PC-3 (cell line): ENCODE measurements around the gene PRKCE. TPM values are rescaled to one million over a fixed set of nuclear protein-coding genes. Genes with fewer than 3 reads are reported as not detected.

Experiments
- ATAC-seq: fragments of 200-7000 bp; cut with Tn5 transposase; 2 replicates; pipeline ENCODE4 v1.9.1; 2020; ENCODE audit warnings: mild to moderate bottlenecking, moderate library complexity
- BruUV-seq: library from RNA; stranded (reverse); fragments of 400-500 nt; replicated peaks from 2 replicates; lab custom pipeline; 2021; lab: Mats Ljungman, UMichigan
- CTCF ChIA-PET: fragments of 300-600 bp; sonication (Branson Sonifier 250); formaldehyde crosslinking; loops from one replicate; lab custom pipeline; 2022; ENCODE audit warnings: antibody characterized with exemption; lab: Charles Lee
- POLR2A ChIA-PET: fragments of 300-600 bp; sonication (Branson Sonifier 250); formaldehyde crosslinking; loops from one replicate; lab custom pipeline; 2022; ENCODE audit warnings: antibody characterized with exemption; ENCODE audit not compliant: unreplicated experiment; lab: Charles Lee
- DNase-seq: peaks from one replicate; pipeline ENCODE4 v3.0.0-alpha.2; 2015
- H2AFZ ChIP-seq: fragments of 300-600 bp; sonication (generic); 2 replicates; pipeline ENCODE4 v1.6.0; 2016; ENCODE audit warnings: antibody characterized with exemption, low read length
- H3F3A ChIP-seq: fragments of 300-600 bp; sonication (generic); one replicate; pipeline ENCODE4 v1.6.0; 2017; ENCODE audit warnings: antibody characterized with exemption, low read length, control low read depth, mild to moderate bottlenecking; ENCODE audit not compliant: unreplicated experiment
- H3K27ac ChIP-seq: fragments of 300-600 bp; sonication (generic); 2 replicates; pipeline ENCODE4 v1.5.1; 2016; ENCODE audit warnings: mild to moderate bottlenecking, low read length
- H3K27me3 ChIP-seq: fragments of 300-600 bp; sonication (generic); 2 replicates; pipeline ENCODE4 v1.6.1; 2016; ENCODE audit warnings: low read length, mixed read lengths
- H3K36me3 ChIP-seq: fragments of 300-600 bp; sonication (generic); 2 replicates; pipeline ENCODE4 v1.6.1; 2016; ENCODE audit warnings: low read depth, mixed run types, low read length, mixed read lengths
- H3K4me1 ChIP-seq: fragments of 300-600 bp; sonication (generic); 2 replicates; pipeline ENCODE4 v1.5.1; 2016; ENCODE audit warnings: low read length; ENCODE audit not compliant: insufficient read depth
- H3K4me2 ChIP-seq: fragments of 300-600 bp; sonication (generic); 2 replicates; pipeline ENCODE4 v1.6.0; 2016; ENCODE audit warnings: low read length
- H3K4me3 ChIP-seq: fragments of 300-600 bp; sonication (generic); 2 replicates; pipeline ENCODE4 v1.5.1; 2016; ENCODE audit warnings: mild to moderate bottlenecking, low read length, mixed read lengths
- H3K79me2 ChIP-seq: fragments of 300-600 bp; sonication (generic); 2 replicates; pipeline ENCODE4 v1.6.1; 2017; ENCODE audit warnings: low read length, mixed read lengths
- H3K9ac ChIP-seq: fragments of 300-600 bp; sonication (generic); 2 replicates; pipeline ENCODE4 v1.6.0; 2016; ENCODE audit warnings: mild to moderate bottlenecking, low read length
- H3K9me2 ChIP-seq: fragments of 300-600 bp; sonication (generic); replicated peaks from 2 replicates; pipeline ENCODE4 v1.6.1; 2016; ENCODE audit warnings: mixed run types, low read length, mixed read lengths
- H3K9me3 ChIP-seq: fragments of 300-600 bp; sonication (generic); 2 replicates; pipeline ENCODE4 v1.6.1; 2016; ENCODE audit warnings: low read length, mixed read lengths
- H4K20me1 ChIP-seq: fragments of 300-600 bp; sonication (generic); 2 replicates; pipeline ENCODE4 v1.6.1; 2016; ENCODE audit warnings: low read length, mixed read lengths
- EZH2 ChIP-seq: fragments of 300-600 bp; sonication (generic); IDR thresholded peaks from one replicate; pipeline ENCODE4 v1.6.1; 2017; ENCODE audit warnings: antibody characterized with exemption, mild to moderate bottlenecking, low read length; ENCODE audit not compliant: unreplicated experiment
- EZH2phosphoT487 ChIP-seq: fragments of 300-600 bp; sonication (generic); IDR thresholded peaks from 2 replicates; pipeline ENCODE4 v1.6.1; 2018; ENCODE audit warnings: mild to moderate bottlenecking, antibody characterized with exemption, low read length, borderline replicate concordance
- intact Hi-C: fragments of 100-400 bp; cut with micrococcal nuclease; formaldehyde crosslinking; loops from 2 replicates; pipeline ENCODE4 v1.9.0; 2023
- total RNA-seq: library from RNA; depleted of rRNA; stranded (reverse); fragments of >200 nt; gene quantifications from 2 replicates; pipeline ENCODE4 v1.2.3, GENCODE V29; 2014
- TF ChIP-seq, protein P1 (sequence below): fragments of 300-600 bp; sonication (generic); conservative IDR thresholded peaks from 2 replicates; pipeline ENCODE4 v1.5.1; 2017; ENCODE audit warnings: antibody characterized with exemption, low read depth, mild to moderate bottlenecking, low read length

Gene PRKCE
- total RNA-seq, 1 experiment from 2014 or later, result 7.0 TPM

- Histone ChIP-seq H3K27ac (no peak overlapping the region), H3F3A (no peaks in the 10 kb centered on the region), H3K9ac (no peak overlapping the region), H2AFZ (peak overlapping the region; percentile 48), H3K79me2 (no peaks in the 10 kb centered on the region), H3K9me2 (no peaks in the 10 kb centered on the region), H3K4me2 (peak overlapping the region; percentile 27), H3K4me1 (peaks cover 15% of the 10 kb centered on the region), H3K9me3 (no peaks in the 10 kb centered on the region), H3K27me3 (no peaks in the 10 kb centered on the region), H4K20me1 (no peaks in the 10 kb centered on the region), H3K4me3 (no peak overlapping the region), H3K36me3 (no peaks in the 10 kb centered on the region)
- intact Hi-C loops, result no loop called here
- CTCF ChIA-PET, result no interaction called here
- POLR2A ChIA-PET, result no interaction called here
- DNase-seq (peak; percentile 54), ATAC-seq (peak; percentile 90)
- no TSS peak for BruUV-seq
- TF ChIP-seq, protein P1, sequence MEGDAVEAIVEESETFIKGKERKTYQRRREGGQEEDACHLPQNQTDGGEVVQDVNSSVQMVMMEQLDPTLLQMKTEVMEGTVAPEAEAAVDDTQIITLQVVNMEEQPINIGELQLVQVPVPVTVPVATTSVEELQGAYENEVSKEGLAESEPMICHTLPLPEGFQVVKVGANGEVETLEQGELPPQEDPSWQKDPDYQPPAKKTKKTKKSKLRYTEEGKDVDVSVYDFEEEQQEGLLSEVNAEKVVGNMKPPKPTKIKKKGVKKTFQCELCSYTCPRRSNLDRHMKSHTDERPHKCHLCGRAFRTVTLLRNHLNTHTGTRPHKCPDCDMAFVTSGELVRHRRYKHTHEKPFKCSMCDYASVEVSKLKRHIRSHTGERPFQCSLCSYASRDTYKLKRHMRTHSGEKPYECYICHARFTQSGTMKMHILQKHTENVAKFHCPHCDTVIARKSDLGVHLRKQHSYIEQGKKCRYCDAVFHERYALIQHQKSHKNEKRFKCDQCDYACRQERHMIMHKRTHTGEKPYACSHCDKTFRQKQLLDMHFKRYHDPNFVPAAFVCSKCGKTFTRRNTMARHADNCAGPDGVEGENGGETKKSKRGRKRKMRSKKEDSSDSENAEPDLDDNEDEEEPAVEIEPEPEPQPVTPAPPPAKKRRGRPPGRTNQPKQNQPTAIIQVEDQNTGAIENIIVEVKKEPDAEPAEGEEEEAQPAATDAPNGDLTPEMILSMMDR, result no peak
- TF ChIP-seq EZH2, result no peak
- TF ChIP-seq EZH2phosphoT487, result no peak
Observed at GRCh38 chr2:45626387-45627221, 24.9 kb upstream of the PRKCE start.

- H3K9me3 ChIP-seq, result no peaks in the 10 kb centered on the region
- no TSS peak for BruUV-seq
- TF ChIP-seq EZH2phosphoT487 (no peak), EZH2 (no peak)
- TF ChIP-seq, protein P1, result no peak
- intact Hi-C loops, result no loop called here
- H3K36me3 ChIP-seq, result no peaks in the 10 kb centered on the region
- H3K9ac ChIP-seq, result no peak overlapping the region
- no peak for ATAC-seq
- no peak overlapping the region for H3K4me3 ChIP-seq
- CTCF ChIA-PET, result no interaction called here
- no peaks in the 10 kb centered on the region for H4K20me1 ChIP-seq
- H2AFZ ChIP-seq, result no peak overlapping the region
- POLR2A ChIA-PET, result no interaction called here
- peaks cover 15% of the 10 kb centered on the region for H3K4me1 ChIP-seq
- H3K9me2 ChIP-seq, result no peaks in the 10 kb centered on the region
- H3K27me3 ChIP-seq, result no peaks in the 10 kb centered on the region
- no peak for DNase-seq
- H3F3A ChIP-seq, result no peaks in the 10 kb centered on the region
- H3K4me2 ChIP-seq, result no peak overlapping the region
- H3K79me2 ChIP-seq, result no peaks in the 10 kb centered on the region
- H3K27ac ChIP-seq, result no peak overlapping the region
Observed at GRCh38 chr2:45627911-45628310, 23.6 kb upstream of the PRKCE start.

DNA sequence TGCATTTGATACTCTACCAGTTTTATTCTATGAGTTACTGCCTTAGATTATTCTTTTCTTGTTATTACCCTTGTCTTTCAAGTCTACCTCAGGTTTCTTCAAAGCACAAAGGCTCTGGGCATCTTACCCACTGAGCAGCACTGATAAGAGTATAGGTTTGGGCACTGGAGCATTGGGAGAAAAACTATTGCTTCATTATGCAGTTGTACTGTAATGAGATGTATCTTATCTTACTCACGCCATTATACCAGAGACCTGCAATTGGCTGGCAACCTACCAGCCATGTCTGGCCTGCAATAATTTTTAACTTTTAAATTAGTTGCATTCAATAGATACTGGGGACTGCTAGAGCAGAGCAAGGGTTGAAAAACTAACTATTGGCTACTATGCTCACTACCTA, 21.5 kb upstream of the PRKCE start:
- no peak for DNase-seq
- Histone ChIP-seq H3K79me2 (no peaks in the 10 kb centered on the region), H2AFZ (no peak overlapping the region), H3K9me2 (no peaks in the 10 kb centered on the region), H3K9me3 (no peaks in the 10 kb centered on the region), H3K27me3 (no peaks in the 10 kb centered on the region), H3K9ac (no peak overlapping the region), H3K4me1 (peaks cover 15% of the 10 kb centered on the region), H3K36me3 (no peaks in the 10 kb centered on the region), H3F3A (no peaks in the 10 kb centered on the region), H3K4me2 (no peak overlapping the region), H3K27ac (no peak overlapping the region), H4K20me1 (no peaks in the 10 kb centered on the region), H3K4me3 (no peak overlapping the region)
- ChIA-PET POLR2A (no interaction called here), CTCF (no interaction called here)
- BruUV-seq, result no TSS peak
- intact Hi-C loops, result no loop called here
- no peak for ATAC-seq
- TF ChIP-seq, protein P1, result no peak
- TF ChIP-seq EZH2phosphoT487 (no peak), EZH2 (no peak)
